HCT116 (cell line): ENCODE data around the gene CDKN1C. TPM values are rescaled to one million over a fixed set of nuclear protein-coding genes. Genes with fewer than 3 reads are reported as not detected.

Source experiments
- ATAC-seq: fragments of 200-7000 bp; cut with Tn5 transposase; 2 replicates; pipeline ENCODE4 v1.9.1; 2020; ENCODE audit warnings: mild to moderate bottlenecking, moderate library complexity
- BruUV-seq: library from RNA; stranded (reverse); fragments of 400-500 nt; replicated peaks from 2 replicates; lab custom pipeline; 2021; lab: Mats Ljungman, UMichigan
- CTCF ChIA-PET: fragments of 300-600 bp; sonication (Branson Sonifier 250); formaldehyde crosslinking; loops from one replicate; lab custom pipeline; 2021; ENCODE audit warnings: antibody characterized with exemption; lab: Charles Lee
- POLR2A ChIA-PET: fragments of 300-600, 350-600 bp; sonication (Branson Sonifier 250); formaldehyde crosslinking; loops from one replicate; lab custom pipeline; 2021; ENCODE audit warnings: antibody characterized with exemption; lab: Charles Lee
- RAD21 ChIA-PET, 2 experiments: fragments of 300-600 bp; sonication (Branson Sonifier 250); formaldehyde crosslinking; loops; one replicate each; lab custom pipeline; 2023; ENCODE audit warnings: low total read pairs in 2 of 2; ENCODE audit not compliant: uncharacterized antibody in 2 of 2, unreplicated experiment in 2 of 2, low non-redundant PET in 1 of 2; lab: Charles Lee
- DNase-seq: peaks from one replicate; pipeline ENCODE4 v3.0.0-alpha.2; 2010; ENCODE audit warnings: low read depth, low spot score
- H2AFZ ChIP-seq: fragments of 200-600 bp; shearing (Covaris generic), sonication (generic); 2 replicates; pipeline ENCODE4 v1.6.1; 2017; ENCODE audit warnings: low read depth, mixed run types, mixed read lengths, antibody characterized with exemption, low read length; ENCODE audit not compliant: poor library complexity, severe bottlenecking
- H3K27ac ChIP-seq: 2 replicates; pipeline ENCODE4 v1.5.1; 2012; ENCODE audit warnings: low read depth, low read length
- H3K27me3 ChIP-seq: fragments of 200-600 bp; sonication (generic); 2 replicates; pipeline ENCODE4 v1.6.1; 2016; ENCODE audit warnings: mixed run types, low read length, mixed read lengths; ENCODE audit not compliant: insufficient read depth
- H3K36me3 ChIP-seq, 2 experiments: fragments of 200-500 bp in 1 of 2; fragments of 200-600 bp in 1 of 2; sonication (Bioruptor generic) in 1 of 2; sonication (generic) in 1 of 2; 2 replicates each; pipeline versions ENCODE4 v1.5.1 to v1.6.1; 2014 to 2016; ENCODE audit warnings: low read length in 2 of 2, inconsistent platforms in 1 of 2, mixed read lengths in 1 of 2, mixed run types in 1 of 2; ENCODE audit not compliant: insufficient read depth in 2 of 2, control insufficient read depth in 1 of 2
- H3K4me1 ChIP-seq, 2 experiments: fragments of 200-600 bp in 1 of 2; sonication (generic) in 1 of 2; 2 replicates each; pipeline versions ENCODE4 v1.5.1 to v1.6.1; 2012 to 2017; ENCODE audit warnings: low read length in 2 of 2, inconsistent platforms in 1 of 2, mild to moderate bottlenecking in 1 of 2, mixed read lengths in 1 of 2, mixed run types in 1 of 2, moderate library complexity in 1 of 2; ENCODE audit not compliant: insufficient read depth in 2 of 2, control insufficient read depth in 1 of 2
- H3K4me2 ChIP-seq: fragments of 200-600 bp; sonication (generic); 2 replicates; pipeline ENCODE4 v1.6.1; 2017; ENCODE audit warnings: mixed run types, low read length, mixed read lengths
- H3K4me3 ChIP-seq, 2 experiments: fragments of 200-600 bp in 1 of 2; sonication (generic) in 1 of 2; replicated peaks in 1 of 2; 2 replicates each; pipeline ENCODE4 v1.5.1; 2011 to 2016; ENCODE audit warnings: low read length in 2 of 2, control low read depth in 1 of 2, low read depth in 1 of 2, mild to moderate bottlenecking in 1 of 2, mixed read lengths in 1 of 2, mixed run types in 1 of 2
- H3K79me2 ChIP-seq: fragments of 200-600 bp; sonication (generic); 2 replicates; pipeline ENCODE4 v1.6.1; 2017; ENCODE audit warnings: mild to moderate bottlenecking, mixed run types, low read length, moderate library complexity, mixed read lengths; ENCODE audit not compliant: insufficient read depth
- H3K9ac ChIP-seq: fragments of 200-600 bp; sonication (generic); 2 replicates; pipeline ENCODE4 v1.6.1; 2016; ENCODE audit warnings: low read length, mixed read lengths
- H3K9me2 ChIP-seq: fragments of 200-600 bp; sonication (generic), shearing (Covaris generic); 2 replicates; pipeline ENCODE4 v1.6.1; 2017; ENCODE audit warnings: mixed run types, mild to moderate bottlenecking, moderate library complexity; ENCODE audit not compliant: insufficient read depth
- H3K9me3 ChIP-seq, 2 experiments: fragments of 200-500 bp in 1 of 2; fragments of 200-600 bp in 1 of 2; sonication (Bioruptor generic) in 1 of 2; sonication (generic) in 1 of 2; 2 replicates each; pipeline ENCODE4 v1.6.1; 2014 to 2017; ENCODE audit warnings: low read length in 2 of 2, mixed read lengths in 2 of 2, inconsistent platforms in 1 of 2, low read depth in 1 of 2, mild to moderate bottlenecking in 1 of 2, mixed run types in 1 of 2, moderate library complexity in 1 of 2; ENCODE audit not compliant: control insufficient read depth in 1 of 2, insufficient read depth in 1 of 2
- H4K20me1 ChIP-seq: fragments of 200-600 bp; sonication (generic), shearing (Covaris generic); 2 replicates; pipeline ENCODE4 v1.6.1; 2017; ENCODE audit warnings: mixed run types, mild to moderate bottlenecking, moderate library complexity; ENCODE audit not compliant: insufficient read depth
- CEBPB ChIP-seq: IDR thresholded peaks from 2 replicates; pipeline ENCODE4 v1.6.1; 2012; ENCODE audit warnings: low read depth
- CTCF ChIP-seq, 3 experiments: fragments of 200-600 bp in 1 of 3; sonication (generic) in 1 of 3; IDR thresholded peaks in 2 of 3; conservative IDR thresholded peaks in 1 of 3; 2 replicates each; pipeline ENCODE4 v1.5.1; 2012 to 2017; ENCODE audit warnings: low read depth in 2 of 3, low read length in 2 of 3, antibody characterized with exemption in 1 of 3, borderline replicate concordance in 1 of 3, control low read depth in 1 of 3, mild to moderate bottlenecking in 1 of 3, mixed read lengths in 1 of 3, mixed run types in 1 of 3, moderate library complexity in 1 of 3; ENCODE audit not compliant: insufficient read depth in 1 of 3
- EGR1 ChIP-seq: IDR thresholded peaks from 2 replicates; pipeline ENCODE4 v1.6.1; 2012; ENCODE audit warnings: low read depth
- ELF1 ChIP-seq: IDR thresholded peaks from 2 replicates; pipeline ENCODE4 v1.6.1; 2012; ENCODE audit warnings: low read depth, borderline replicate concordance
- EZH2 ChIP-seq: fragments of 200-600 bp; sonication (generic); IDR thresholded peaks from 2 replicates; pipeline ENCODE4 v1.6.1; 2017; ENCODE audit warnings: antibody characterized with exemption, mixed run types
- EZH2phosphoT487 ChIP-seq: fragments of 200-600 bp; IDR thresholded peaks from 2 replicates; pipeline ENCODE4 v1.6.1; 2018; ENCODE audit warnings: antibody characterized with exemption, borderline replicate concordance
- FOSL1 ChIP-seq: IDR thresholded peaks from 2 replicates; pipeline ENCODE4 v1.6.1; 2012; ENCODE audit warnings: low read depth
- POLR2A ChIP-seq: IDR thresholded peaks from 2 replicates; pipeline ENCODE4 v1.7.0; 2011; ENCODE audit warnings: borderline replicate concordance; ENCODE audit not compliant: insufficient read depth, insufficient read length; ENCODE audit errors: extremely low read depth
- POLR2AphosphoS5 ChIP-seq: IDR thresholded peaks from 2 replicates; pipeline ENCODE4 v1.6.1; 2011; ENCODE audit warnings: mild to moderate bottlenecking, low read depth, low read length, moderate library complexity
- RAD21 ChIP-seq: IDR thresholded peaks from 2 replicates; pipeline ENCODE4 v1.6.1; 2012; ENCODE audit warnings: low read depth, mild to moderate bottlenecking
- REST ChIP-seq: IDR thresholded peaks from 2 replicates; pipeline ENCODE4 v1.6.1; 2012; ENCODE audit warnings: low read depth
- SIN3A ChIP-seq: IDR thresholded peaks from 2 replicates; pipeline ENCODE4 v1.6.1; 2012; ENCODE audit warnings: low read depth
- SRF ChIP-seq: IDR thresholded peaks from 2 replicates; pipeline ENCODE4 v1.6.1; 2012; ENCODE audit warnings: low read depth
- YY1 ChIP-seq: IDR thresholded peaks from 2 replicates; pipeline ENCODE4 v1.6.1; 2011; ENCODE audit warnings: low read length, low read depth, moderate library complexity, mild to moderate bottlenecking; ENCODE audit not compliant: insufficient replicate concordance; ENCODE audit errors: extremely low read depth
- ZFX ChIP-seq: fragments of 450-650 bp; IDR thresholded peaks from 2 replicates; pipeline ENCODE4 v1.6.1; 2017
- ZNF274 ChIP-seq: fragments of 200-500 bp; sonication (Bioruptor generic); IDR thresholded peaks from 2 replicates; pipeline ENCODE4 v1.6.1; 2014; ENCODE audit warnings: mild to moderate bottlenecking, low read depth, low read length, inconsistent platforms
- intact Hi-C: fragments of 100-400 bp; cut with micrococcal nuclease; formaldehyde crosslinking; loops from 2 replicates; pipeline ENCODE4 v1.10.0; 2022
- total RNA-seq: library from RNA; stranded (reverse); gene quantifications from one replicate; pipeline ENCODE4 v1.2.1, GENCODE V29; 2021; ENCODE audit not compliant: unreplicated experiment

The CDKN1C gene
- total RNA-seq, 1 experiment from 2014 or later: 24.0 TPM

GRCh38 chr11:2916114-2916891 is 30.7 kb upstream of the CDKN1C start (continued):
- TF ChIP-seq ZNF274: no peak
- TF ChIP-seq REST: no peak
- TF ChIP-seq EZH2phosphoT487: no peak

GRCh38 chr11:2915473-2915872 is 29.9 kb upstream of the CDKN1C start:
- Histone ChIP-seq H3K4me3 (no peak overlapping the region), H3K4me2 (no peak overlapping the region), H3K27me3 (no peaks in the 10 kb centered on the region), H3K4me1 (peaks cover 45% of the 10 kb centered on the region in 2 experiments), H2AFZ (no peak overlapping the region), H4K20me1 (no peaks in the 10 kb centered on the region), H3K27ac (no peak overlapping the region), H3K36me3 (no peaks in the 10 kb centered on the region), H3K9me3 (no peaks in the 10 kb centered on the region), H3K9ac (no peak overlapping the region), H3K9me2 (no peaks in the 10 kb centered on the region), H3K79me2 (no peaks in the 10 kb centered on the region)
- RAD21 ChIA-PET: no interaction called here
- POLR2A ChIA-PET: interaction anchor here (0.9 to 1.4 kb wide), 2 partner anchors 14 to 25 kb away, joined by 3 to 6 read pairs; partner anchors contain the start of gene PHLDA2
- BruUV-seq: no TSS peak
- DNase-seq (no peak), ATAC-seq (no peak)
- CTCF ChIA-PET: interaction anchor here (1.2 kb wide), 1 partner anchor 24 kb away, joined by 3 read pairs; no protein-coding TSS in a partner anchor
- intact Hi-C loops: no loop called here
- TF ChIP-seq EGR1: no peak
- TF ChIP-seq CEBPB: no peak
- no peak for TF ChIP-seq ELF1
- no peak for TF ChIP-seq CTCF (IDR thresholded peaks at IDR 0.05 in 2 of 3, conservative IDR thresholded peaks at IDR 0.05 in 1 of 3; ENCODE audit: borderline replicate concordance in 1 of 3, insufficient read depth in 1 of 3, low read depth in 2 of 3, low read length in 2 of 3)
- no peak for TF ChIP-seq SIN3A
- no peak for TF ChIP-seq ZNF274
- no peak for TF ChIP-seq RAD21
- TF ChIP-seq REST: no peak
- TF ChIP-seq POLR2A: no peak
- TF ChIP-seq SRF: no peak
- no peak for TF ChIP-seq FOSL1
- TF ChIP-seq YY1: no peak
- TF ChIP-seq EZH2: no peak
- TF ChIP-seq POLR2AphosphoS5: no peak
- TF ChIP-seq ZFX: no peak
